Measurements from ENCODE around the gene RBM7.

GRCh38 chr11:114448749-114449482 is 48.5 kb downstream of the RBM7 start:
- TF ChIP-seq EZH2phosphoT487 (IDR thresholded peaks at IDR 0.05), result no peak
- TF ChIP-seq CTCF (IDR thresholded peaks at IDR 0.05), result no peak
